Right ventricle myocardium inferior (tissue), 1 donor: ENCODE results near the gene CCT8. TPM values are rescaled to one million over a fixed set of nuclear protein-coding genes. Genes with fewer than 3 reads are reported as not detected.
"Not testable (repeated sequence)": the region's sequence is repeated elsewhere in the genome, so short reads cannot be mapped to it uniquely, and the experiment has no call there.

Source experiments
- ATAC-seq: fragments of 200-7000 bp; cut with Tn5 transposase; one replicate; pipeline ENCODE4 v1.9.1; 2020; ENCODE audit warnings: mild to moderate bottlenecking, moderate library complexity
- DNase-seq: peaks from one replicate; pipeline ENCODE4 v3.0.0; 2021; ENCODE audit errors: missing footprints
- intact Hi-C: fragments of 100-400 bp; cut with DNase I; formaldehyde crosslinking; loops from one replicate; pipeline ENCODE4 v1.11.0; 2022
- total RNA-seq: library from RNA; stranded (reverse); fragmentation: NEBNext Ultra II Directional; extraction: Animal tissue kit (Norgen Biotek cat#: 25700); gene quantifications from one replicate; pipeline ENCODE4 v1.2.1, GENCODE V29; 2021
- donor health status: DM: no; HTN: yes; CAD: no; lungs with severe emphysema.

The CCT8 gene
- total RNA-seq, 1 donor from 2014 or later, result 110 TPM

DNA sequence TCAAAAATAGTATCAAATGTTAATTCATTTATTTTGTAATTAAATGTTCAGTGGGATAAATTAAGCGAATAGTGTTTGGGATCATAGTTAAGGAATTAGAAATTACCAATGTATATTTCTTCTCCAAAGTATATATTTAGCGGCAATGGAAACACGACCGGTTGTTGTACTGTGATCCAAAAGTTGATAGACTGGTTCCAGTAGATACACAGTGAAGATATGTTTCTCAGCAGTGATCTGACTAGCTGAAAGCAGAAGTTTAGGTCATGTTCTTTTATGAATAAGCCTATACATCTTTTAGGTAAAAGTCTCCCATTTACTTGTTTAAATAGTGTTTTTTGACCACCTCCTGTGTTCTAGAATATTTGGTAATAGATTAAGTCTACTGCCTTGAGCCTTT lies 40.1 kb downstream of the CCT8 start:
- DNase-seq (no peak), ATAC-seq (no peak)
- intact Hi-C loops, result no loop called here

DNA sequence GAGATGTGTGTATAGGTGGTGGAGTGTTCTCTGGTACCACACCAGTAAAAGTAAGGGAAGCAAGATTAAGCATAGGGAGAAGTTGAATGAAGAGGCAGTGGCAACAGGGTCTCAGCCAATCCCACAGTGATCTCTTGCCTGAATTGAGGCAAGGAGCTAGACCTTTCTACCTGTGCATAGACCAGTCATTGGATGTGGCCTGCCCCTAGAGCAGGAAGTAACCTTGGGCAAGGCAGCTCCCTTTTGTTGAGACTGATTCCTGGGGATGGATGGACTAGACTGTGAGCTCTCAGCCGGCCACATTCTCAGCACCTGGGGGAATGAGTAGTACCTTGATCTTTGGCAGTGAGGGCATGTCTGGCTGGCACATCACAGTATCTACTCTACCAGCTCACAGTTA lies 42.5 kb downstream of the CCT8 start:
- DNase-seq (no peak), ATAC-seq (no peak)
- intact Hi-C loops, result no loop called here

DNA sequence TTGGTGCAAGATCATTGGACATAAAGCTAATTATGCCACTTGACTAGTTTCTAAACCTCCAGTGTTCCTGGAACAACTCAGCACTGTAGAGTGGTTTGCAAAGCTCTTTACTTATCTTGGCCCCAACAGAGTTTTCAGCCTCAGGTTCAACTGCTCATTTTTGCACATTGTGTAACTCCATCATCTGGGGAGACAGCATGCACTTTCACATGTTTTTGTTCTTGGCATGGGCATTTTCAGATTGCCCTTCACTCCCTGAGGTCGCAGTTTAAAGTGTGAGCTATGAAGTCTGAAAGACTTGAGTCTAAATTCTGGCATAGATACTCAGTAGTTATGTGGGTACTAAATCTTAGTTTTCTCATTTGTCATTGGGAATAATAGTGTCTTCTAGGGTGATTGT lies 43.9 kb downstream of the CCT8 start:
- ATAC-seq (no peak), DNase-seq (no peak)
- intact Hi-C loops, result loop anchor here (5.0 kb wide), 1 partner anchor 37 kb away; the partner anchor contains the start of gene LTN1

DNA sequence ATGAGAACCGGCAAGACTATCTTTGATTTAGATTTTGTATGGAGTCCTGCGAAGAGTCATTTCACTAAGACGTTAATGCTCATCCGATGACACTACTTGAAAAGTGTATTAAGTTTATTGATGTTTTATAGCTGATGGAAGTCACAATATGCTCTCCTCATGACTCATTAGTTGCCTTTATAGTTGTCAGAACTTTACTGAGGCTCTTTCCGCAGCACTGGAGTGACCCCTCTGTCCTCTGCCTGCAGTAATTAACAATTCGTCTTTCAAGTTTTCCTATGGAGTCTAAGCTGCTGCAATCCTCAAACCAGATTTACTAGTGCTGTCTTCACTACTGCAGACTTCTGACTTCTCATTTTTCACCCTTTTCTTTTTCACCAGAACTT lies 48.1 kb downstream of the CCT8 start:
- intact Hi-C loops, result loop anchor here (2.0 to 5.0 kb wide), 2 partner anchors 33 to 47 kb away; partner anchors contain the start of genes CCT8 and LTN1
- ATAC-seq (no peak), DNase-seq (no peak)

DNA sequence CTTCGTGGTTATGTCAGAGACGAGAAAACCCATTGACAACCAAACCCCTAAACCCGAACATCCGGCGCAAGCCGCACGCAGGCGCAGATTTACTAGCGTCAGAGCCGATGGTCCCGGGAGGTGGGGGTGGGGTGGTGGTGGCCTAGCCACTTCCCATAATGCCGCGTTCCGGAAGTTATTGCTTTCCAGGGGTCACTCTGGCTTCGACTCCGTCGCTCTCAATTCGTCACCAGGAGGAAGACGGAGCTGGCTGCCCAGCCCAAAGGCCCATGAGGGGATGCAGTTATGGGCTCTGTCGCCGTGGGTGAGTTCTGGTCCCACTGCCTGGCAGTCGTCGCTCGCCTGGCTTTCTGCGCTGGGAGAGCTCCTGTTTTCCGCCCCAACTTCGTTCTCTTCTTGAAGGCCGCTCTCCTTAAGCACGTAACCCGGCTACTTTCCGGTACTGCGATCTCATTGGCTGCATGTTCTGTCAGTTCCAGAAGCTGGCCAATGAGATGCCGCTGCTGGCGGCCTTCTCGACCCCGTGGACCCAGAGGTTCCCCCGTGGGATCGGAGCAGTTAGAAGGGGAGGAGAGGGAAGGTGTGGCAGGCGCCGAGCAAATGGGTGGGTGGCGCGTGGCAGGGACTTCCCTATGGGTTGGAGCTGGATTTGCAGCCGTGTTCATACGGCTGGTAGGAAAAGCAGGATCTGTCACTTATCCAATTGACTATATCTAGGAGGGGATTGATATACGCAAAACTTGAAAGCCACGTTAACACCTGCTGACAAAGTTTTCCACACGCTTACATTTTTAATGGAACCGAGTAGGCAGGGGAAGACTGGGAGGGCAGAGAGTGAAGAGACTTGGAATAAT lies 48.7 kb downstream of the CCT8 start, which contains the start of gene USP16:
Gene USP16 (plus strand): TSS at position 195 of the 854 bp plus-strand sequence. CDS start 3,246 bp downstream, outside the sequence.
- intact Hi-C loops, result loop anchor here (1.0 to 5.0 kb wide), 3 partner anchors 22 to 48 kb away; partner anchors contain the start of genes CCT8 and LTN1
- DNase-seq (peak; percentile 95), ATAC-seq (peak; percentile 99)

DNA sequence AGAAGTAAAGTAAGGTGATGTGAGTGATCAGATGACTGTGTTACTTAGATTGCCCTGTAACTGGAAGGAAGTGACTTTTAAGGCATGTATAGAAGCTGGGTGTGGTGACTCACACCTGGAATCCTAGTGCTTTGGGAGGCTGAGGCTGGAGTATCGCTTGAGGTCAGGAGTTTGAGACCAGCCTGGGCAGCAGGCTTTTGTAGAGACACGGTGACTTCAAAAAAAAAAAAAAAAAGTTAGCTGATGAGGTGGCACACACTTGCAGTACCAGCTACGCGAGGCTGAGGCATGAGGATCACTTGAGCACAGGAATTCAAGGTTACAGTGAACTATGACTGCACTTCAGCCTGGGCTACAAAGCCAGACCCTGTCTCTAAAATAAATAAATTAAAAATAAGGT lies 51.3 kb downstream of the CCT8 start:
- intact Hi-C loops, result no loop called here
- DNase-seq (no peak), ATAC-seq (no peak)

DNA sequence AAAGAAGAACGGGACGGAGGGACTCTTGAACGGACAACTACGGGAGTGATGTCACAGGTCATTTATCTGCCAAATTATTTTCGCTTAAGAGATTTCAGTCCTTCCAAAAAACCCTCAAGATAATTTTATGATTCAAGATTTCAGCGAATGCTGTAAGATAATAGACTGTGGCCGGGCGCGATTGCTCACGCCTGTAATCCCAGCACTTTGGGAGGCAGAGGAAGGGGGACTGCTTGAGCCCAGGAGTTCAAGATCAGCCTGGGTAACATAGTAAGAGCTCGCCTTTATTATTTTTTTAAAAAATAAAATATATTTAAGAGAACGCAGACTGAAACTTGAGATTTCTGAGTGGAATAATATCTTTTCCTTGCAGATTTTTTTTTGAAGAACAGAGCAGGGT lies 54.9 kb downstream of the CCT8 start:
- no peak for DNase-seq
- intact Hi-C loops, result loop anchor here (2.0 kb wide), 1 partner anchor 16 kb away; no protein-coding TSS in a partner anchor
- no peak for ATAC-seq

DNA sequence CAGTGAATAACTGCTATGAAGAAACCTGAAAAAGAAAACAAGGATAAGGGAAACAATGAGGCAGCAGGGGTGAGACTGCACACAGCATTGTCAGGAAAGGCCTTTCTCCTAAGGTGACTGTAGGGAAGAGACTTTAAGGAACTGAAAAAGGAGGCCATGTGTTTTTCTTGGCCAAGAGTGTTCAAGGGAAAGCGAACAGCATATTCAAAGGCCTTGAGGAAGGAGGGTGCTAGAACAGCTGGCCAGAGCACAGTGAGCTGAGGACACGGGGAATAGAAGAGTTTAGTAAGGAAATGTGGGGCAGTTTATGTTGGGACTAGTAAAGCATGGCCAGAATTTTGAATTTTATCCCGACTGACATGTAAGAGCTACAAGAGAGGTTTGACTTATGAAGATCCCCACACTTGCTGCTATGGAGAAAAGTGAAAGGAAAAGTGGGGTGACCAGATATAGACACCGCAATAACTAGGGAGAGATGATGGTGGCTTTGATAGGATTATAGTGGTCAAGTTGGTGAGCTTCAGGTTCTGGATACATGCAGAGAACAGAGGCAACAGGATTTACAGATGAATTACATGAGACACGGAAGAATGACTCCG lies 55.7 kb downstream of the CCT8 start:
- no peak for ATAC-seq
- intact Hi-C loops, result loop anchor here (2.0 kb wide), 1 partner anchor 15 kb away; no protein-coding TSS in a partner anchor
- DNase-seq, result no peak

DNA sequence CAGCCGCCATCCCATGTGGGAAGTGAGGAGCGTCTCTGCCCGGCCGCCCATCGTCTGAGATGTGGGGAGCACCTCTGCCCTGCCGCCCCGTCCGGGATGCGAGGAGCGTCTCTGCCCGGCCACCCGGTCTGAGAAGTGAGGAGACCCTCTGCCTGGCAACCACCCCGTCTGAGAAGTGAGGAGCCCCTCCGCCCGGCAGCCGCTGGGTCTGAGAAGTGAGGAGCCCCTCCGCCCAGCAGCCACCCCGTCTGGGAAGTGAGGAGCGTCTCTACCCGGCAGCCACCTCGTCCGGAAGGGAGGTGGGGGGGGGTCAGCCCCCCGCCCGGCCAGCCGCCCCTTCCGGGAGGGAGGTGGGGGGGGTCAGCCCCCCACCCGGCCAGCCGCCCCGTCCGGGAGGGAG lies 62.2 kb downstream of the CCT8 start:
- ATAC-seq, intact Hi-C loops, DNase-seq: not testable (repeated sequence)

DNA sequence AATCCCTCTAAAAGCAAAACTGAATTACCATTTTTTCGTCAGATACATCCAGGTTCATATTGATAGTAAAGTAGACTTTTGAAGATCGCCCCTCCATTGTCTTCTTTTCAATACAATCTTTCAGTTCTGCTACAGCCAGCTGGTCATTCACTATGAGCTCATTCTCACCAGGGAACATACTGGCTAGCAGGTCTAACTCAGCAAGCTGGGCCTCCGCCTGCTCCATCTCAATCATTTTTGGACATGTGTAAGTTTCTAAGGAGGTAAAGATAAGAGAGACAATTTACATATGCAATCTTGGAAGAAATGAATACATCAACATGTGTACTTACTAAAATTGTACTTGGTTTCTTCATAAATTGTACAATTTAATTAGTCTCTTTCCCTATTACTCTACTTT lies 65.1 kb downstream of the CCT8 start:
- intact Hi-C loops, result no loop called here
- no peak for ATAC-seq
- no peak for DNase-seq

DNA sequence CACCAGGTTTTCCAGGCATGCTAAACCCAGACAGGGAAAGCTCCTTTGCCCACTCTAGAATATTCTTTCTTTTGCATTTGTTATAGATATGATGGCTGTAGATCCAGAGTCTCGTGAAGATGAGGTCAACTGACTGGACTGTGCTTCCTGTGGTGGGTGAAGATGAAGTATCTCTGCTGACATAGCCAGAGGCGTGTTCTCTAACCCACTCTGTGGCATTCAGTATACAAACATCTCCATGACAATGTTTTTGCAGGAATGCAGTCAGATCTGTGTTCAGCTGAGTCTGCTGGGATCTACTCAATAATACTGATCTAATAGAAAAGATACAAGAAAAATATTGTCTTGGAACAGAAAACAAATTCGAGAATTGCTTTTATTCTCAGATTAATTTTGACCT lies 65.6 kb downstream of the CCT8 start:
- DNase-seq (no peak), ATAC-seq (no peak)
- intact Hi-C loops, result no loop called here

DNA sequence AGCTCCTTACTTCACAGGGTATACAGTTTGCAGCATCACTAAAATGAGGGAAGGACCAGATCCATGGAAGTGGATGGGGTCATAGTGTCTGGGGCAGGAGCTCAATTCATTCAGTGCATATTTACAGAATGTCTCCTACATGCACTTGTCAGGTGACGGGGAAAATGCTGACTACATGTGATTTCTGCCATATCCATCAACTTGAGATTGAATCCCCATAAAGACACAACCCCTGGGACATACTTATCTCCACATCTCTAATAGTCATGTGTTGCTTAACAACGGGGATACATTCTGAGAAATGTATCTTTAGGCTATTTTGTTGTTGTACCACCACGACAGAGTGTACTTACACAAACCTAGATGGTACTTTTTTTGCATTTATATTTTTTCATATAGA lies 66.3 kb downstream of the CCT8 start:
- intact Hi-C loops, result no loop called here
- ATAC-seq (no peak), DNase-seq (no peak)

Other genes with a start within 250 kb of the CCT8 start
- 16.6 TPM for gene LTN1, start 80.8 kb downstream of the CCT8 start, total RNA-seq
- 14.6 TPM for gene RWDD2B, start 54.3 kb downstream of the CCT8 start, total RNA-seq
- gene USP16, start 49.0 kb downstream of the CCT8 start, total RNA-seq, result 30.4 TPM
- 1.1 TPM for gene MAP3K7CL, start 57.0 kb upstream of the CCT8 start, total RNA-seq
- 35.5 TPM for gene BACH1, start 225.3 kb upstream of the CCT8 start, total RNA-seq